Retinal pigment epithelial cell (primary cell): ENCODE data around the gene STAMBPL1.

Source experiments
- DNase-seq: peaks from one replicate; pipeline ENCODE4 v3.0.0-alpha.2; 2010; ENCODE audit warnings: low read depth
- H3K4me3 ChIP-seq: 2 replicates; pipeline ENCODE4 v1.5.1; 2011; ENCODE audit warnings: mild to moderate bottlenecking, low read length, control low read depth, moderate library complexity
- TF ChIP-seq, protein P1 (sequence below): conservative IDR thresholded peaks from 2 replicates; pipeline ENCODE4 v1.5.1; 2011; ENCODE audit warnings: low read depth, low read length, control low read depth, inconsistent platforms

STAMBPL1 gene

DNA sequence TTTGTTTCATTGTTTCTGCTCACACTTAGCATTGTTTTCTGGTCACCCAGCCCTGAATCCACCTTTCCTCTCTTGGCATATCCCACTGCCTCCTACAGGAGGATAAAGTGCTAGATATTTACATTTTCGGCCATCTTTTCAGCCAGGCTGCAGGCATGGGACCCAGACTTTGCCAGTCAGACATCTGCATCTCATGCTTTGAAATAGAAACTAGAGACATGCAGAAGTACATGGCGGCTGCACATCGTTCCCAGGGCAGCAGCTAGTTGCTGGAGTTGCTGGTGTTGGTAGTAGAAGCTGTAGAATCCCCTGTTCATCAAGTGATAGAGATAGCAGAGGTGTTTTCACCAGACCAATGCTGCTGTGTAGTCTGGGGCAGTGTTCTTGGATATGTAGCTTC is 18.7 kb downstream of the STAMBPL1 start:
- TF ChIP-seq, protein P1, sequence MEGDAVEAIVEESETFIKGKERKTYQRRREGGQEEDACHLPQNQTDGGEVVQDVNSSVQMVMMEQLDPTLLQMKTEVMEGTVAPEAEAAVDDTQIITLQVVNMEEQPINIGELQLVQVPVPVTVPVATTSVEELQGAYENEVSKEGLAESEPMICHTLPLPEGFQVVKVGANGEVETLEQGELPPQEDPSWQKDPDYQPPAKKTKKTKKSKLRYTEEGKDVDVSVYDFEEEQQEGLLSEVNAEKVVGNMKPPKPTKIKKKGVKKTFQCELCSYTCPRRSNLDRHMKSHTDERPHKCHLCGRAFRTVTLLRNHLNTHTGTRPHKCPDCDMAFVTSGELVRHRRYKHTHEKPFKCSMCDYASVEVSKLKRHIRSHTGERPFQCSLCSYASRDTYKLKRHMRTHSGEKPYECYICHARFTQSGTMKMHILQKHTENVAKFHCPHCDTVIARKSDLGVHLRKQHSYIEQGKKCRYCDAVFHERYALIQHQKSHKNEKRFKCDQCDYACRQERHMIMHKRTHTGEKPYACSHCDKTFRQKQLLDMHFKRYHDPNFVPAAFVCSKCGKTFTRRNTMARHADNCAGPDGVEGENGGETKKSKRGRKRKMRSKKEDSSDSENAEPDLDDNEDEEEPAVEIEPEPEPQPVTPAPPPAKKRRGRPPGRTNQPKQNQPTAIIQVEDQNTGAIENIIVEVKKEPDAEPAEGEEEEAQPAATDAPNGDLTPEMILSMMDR: no peak
- H3K4me3 ChIP-seq: no peak overlapping the region
- DNase-seq: no peak

DNA sequence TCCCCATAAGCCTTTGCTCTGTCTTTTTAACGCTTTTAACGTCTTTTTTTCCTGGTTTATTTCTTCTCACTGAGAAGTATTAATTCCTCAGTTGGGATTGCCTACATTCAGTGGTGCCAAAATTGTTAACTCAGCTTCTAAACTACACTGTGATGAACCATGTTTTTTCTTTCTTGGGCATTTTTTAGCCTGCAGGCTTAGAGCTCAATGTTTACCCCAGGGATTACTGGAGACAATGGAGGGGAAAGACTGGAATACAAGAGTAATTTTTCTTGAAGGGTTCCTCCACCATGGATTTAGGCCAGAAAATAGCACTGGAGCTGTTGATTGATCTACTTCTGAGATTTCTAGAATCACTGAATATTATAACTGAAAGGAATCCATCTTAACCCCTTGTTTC is 19.8 kb downstream of the STAMBPL1 start:
- no peak overlapping the region for H3K4me3 ChIP-seq
- TF ChIP-seq, protein P1: no peak
- DNase-seq: no peak

DNA sequence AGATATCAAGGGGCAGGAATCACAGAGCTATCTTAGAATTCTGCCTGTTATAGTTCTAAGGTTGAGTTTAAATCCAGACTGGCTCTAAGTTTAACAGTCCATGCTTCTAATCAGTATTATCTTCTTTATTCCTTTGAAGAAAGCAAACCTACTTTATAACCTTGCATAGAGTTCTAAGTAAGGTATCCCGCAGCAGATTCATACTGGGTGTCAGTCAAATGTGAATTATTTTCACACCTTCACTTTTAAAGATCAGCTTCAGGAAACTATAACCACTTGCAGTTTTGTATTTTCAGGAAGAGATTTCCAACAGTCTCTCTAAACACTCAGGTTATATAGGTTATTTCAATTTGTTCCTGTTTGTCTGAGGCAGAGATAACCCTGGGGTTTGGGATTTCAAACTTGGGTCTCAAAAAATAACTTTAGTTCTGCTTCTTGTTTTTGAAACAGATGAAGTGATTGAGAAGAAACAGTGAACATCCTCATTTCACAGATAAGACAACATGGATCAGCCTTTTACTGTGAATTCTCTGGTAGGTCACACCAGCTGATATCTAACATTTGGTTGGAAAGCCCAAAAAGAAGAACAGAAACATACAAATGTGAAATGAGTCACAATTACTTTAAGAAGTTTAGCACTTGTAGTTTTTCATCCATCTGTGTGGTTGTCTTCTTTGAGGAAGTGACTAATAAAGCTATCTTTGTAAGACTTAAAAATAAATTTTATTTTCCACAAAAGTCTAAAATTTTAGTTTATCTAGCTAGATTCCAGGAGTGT is 21.4 kb downstream of the STAMBPL1 start:
- TF ChIP-seq, protein P1: no peak
- DNase-seq: no peak
- no peak overlapping the region for H3K4me3 ChIP-seq

DNA sequence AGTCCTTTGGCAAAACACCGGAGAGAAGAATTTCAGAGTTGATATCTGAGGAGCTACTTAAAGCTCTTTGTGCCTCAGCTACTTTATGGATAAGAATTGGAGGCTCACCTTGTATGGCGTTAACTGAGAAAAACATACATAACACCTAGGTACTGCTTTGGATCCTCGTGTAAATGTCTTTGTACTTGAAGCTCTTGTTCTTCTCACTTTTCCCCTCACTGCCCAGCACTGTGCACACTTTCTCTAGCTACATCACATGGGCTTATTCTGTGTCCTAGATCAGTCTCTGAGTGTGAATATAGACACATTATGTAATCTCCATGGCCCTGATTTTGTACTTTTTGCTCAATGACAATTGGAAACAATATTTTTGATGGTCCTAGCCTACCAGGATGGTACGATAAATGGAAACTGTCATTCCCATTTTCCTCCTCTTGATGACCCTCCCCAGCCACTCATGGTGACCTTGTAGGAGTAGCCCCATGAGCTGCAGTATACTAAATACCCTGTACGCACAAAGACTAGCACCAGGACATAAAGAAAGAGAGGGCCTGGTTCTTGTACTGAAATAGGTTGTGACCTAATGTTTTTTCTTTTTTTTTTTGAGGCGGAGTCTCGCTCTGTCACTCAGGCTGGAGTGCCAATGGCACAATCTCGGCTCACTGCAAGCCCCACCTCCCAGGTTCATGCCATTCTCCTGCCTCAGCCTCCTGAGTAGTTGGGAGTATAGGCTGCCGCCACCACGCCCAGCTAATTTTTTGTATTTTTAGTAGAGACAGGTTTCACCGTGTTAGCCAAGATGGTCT is 22.1 kb downstream of the STAMBPL1 start:
- TF ChIP-seq, protein P1: no peak
- H3K4me3 ChIP-seq: no peak overlapping the region
- DNase-seq: no peak

DNA sequence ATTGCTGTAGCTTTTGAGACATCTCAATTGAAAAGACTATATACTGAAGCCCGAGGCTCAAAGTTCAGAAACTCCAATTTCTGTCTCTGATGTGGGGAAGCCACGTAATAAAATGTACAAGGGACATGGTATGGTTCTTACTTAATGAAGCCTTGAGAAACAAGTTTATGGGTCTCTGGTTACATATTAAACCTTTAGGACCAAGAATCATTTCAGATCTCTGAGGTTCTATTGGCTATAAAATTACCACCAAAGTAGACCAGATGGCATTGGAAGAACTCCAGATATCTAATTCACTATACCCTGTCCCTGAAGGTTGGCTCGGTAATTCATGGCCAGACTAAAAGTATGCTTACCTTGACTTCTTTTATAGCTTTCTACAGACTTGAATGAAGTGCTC is 23.7 kb downstream of the STAMBPL1 start:
- DNase-seq: no peak
- TF ChIP-seq, protein P1: no peak
- no peak overlapping the region for H3K4me3 ChIP-seq

DNA sequence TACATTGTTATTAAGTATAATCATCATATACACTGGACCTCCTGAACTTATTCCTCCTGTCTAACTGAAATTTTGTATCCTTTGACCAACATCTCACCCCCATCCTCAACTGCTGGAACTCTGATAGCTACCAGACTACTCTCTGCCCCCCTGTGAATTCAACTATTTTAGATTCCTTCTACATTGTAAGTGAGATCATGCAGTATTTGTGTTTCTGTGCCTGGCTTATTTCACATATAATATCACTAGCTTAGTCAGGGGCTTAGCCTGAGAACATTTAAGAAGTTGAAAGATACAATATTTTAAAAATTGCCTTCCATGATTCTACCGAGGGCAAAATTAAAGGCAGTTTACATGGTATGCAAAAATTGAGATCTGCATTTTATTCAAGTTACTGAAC is 26.9 kb downstream of the STAMBPL1 start:
- TF ChIP-seq, protein P1: no peak
- no peak for DNase-seq
- no peak overlapping the region for H3K4me3 ChIP-seq
